DOHH2 (cell line): ENCODE data around the gene MED8.

Experiments used
- H3F3A ChIP-seq: fragments of 200-600 bp; sonication (generic), shearing (Covaris generic); 2 replicates; pipeline ENCODE4 v1.6.0; 2016; ENCODE audit warnings: antibody characterized with exemption, mild to moderate bottlenecking; ENCODE audit not compliant: control insufficient read depth, insufficient read depth
- H3K27ac ChIP-seq: fragments of 200-600 bp; sonication (generic); 2 replicates; pipeline ENCODE4 v1.5.1; 2014; ENCODE audit warnings: low read depth, mild to moderate bottlenecking, low read length, moderate library complexity
- H3K27me3 ChIP-seq: fragments of 200-600 bp; sonication (generic); 2 replicates; pipeline ENCODE4 v1.6.1; 2014; ENCODE audit warnings: mild to moderate bottlenecking, low read length, mixed read lengths; ENCODE audit not compliant: control insufficient read depth
- H3K36me3 ChIP-seq: fragments of 200-600 bp; sonication (generic); 2 replicates; pipeline ENCODE4 v1.6.1; 2014; ENCODE audit warnings: mild to moderate bottlenecking, low read length, moderate library complexity, mixed read lengths; ENCODE audit not compliant: control insufficient read depth
- H3K4me1 ChIP-seq: fragments of 200-600 bp; sonication (generic); 2 replicates; pipeline ENCODE4 v1.6.1; 2014; ENCODE audit warnings: mild to moderate bottlenecking, low read length, mixed read lengths; ENCODE audit not compliant: control insufficient read depth
- H3K4me2 ChIP-seq: fragments of 200-600 bp; sonication (generic); 2 replicates; pipeline ENCODE4 v1.6.0; 2014; ENCODE audit warnings: mild to moderate bottlenecking, low read length, moderate library complexity
- H3K4me3 ChIP-seq: fragments of 200-600 bp; sonication (generic); 2 replicates; pipeline ENCODE4 v1.5.1; 2014; ENCODE audit warnings: mild to moderate bottlenecking, low read length, mixed read lengths
- H3K79me2 ChIP-seq: fragments of 200-600 bp; sonication (generic); 2 replicates; pipeline ENCODE4 v1.6.1; 2014; ENCODE audit warnings: mild to moderate bottlenecking, low read length, mixed read lengths; ENCODE audit not compliant: control insufficient read depth
- H3K9me2 ChIP-seq: fragments of 200-600 bp; sonication (generic); replicated peaks from 2 replicates; pipeline ENCODE4 v1.6.1; 2014; ENCODE audit warnings: mild to moderate bottlenecking, low read length, mixed read lengths; ENCODE audit not compliant: control insufficient read depth
- H3K9me3 ChIP-seq: fragments of 200-600 bp; sonication (generic); 2 replicates; pipeline ENCODE4 v1.6.1; 2014; ENCODE audit warnings: antibody characterized with exemption, low read length, mixed read lengths; ENCODE audit not compliant: control insufficient read depth, insufficient read depth
- H4K20me1 ChIP-seq: fragments of 200-600 bp; sonication (generic); 2 replicates; pipeline ENCODE4 v1.6.0; 2014; ENCODE audit warnings: low read depth, mild to moderate bottlenecking, antibody characterized with exemption, low read length, moderate library complexity; ENCODE audit not compliant: control insufficient read depth, insufficient read depth
- CTCF ChIP-seq: fragments of 200-600 bp; sonication (generic); IDR thresholded peaks from one replicate; pipeline ENCODE4 v1.5.1; 2014; ENCODE audit warnings: antibody characterized with exemption, mild to moderate bottlenecking, low read depth, low read length; ENCODE audit not compliant: poor library complexity, severe bottlenecking
- EZH2phosphoT487 ChIP-seq: fragments of 200-600 bp; sonication (generic); IDR thresholded peaks from 2 replicates; pipeline ENCODE4 v1.6.1; 2017; ENCODE audit warnings: borderline replicate concordance, mild to moderate bottlenecking, antibody characterized with exemption, low read length, moderate library complexity, mixed read lengths

MED8 gene

GRCh38 chr1:43345120-43345519 lies 44.5 kb downstream of the MED8 start:
- Histone ChIP-seq H3K4me1 (no peaks in the 10 kb centered on the region), H3K4me3 (no peak overlapping the region), H3K27me3 (peaks cover 6% of the 10 kb centered on the region; the same call in 1 of the 2 replicates), H3K27ac (no peak overlapping the region), H3K9me2 (no peaks in the 10 kb centered on the region), H3K9me3 (no peaks in the 10 kb centered on the region), H4K20me1 (no peaks in the 10 kb centered on the region), H3K79me2 (no peaks in the 10 kb centered on the region), H3K36me3 (no peaks in the 10 kb centered on the region), H3F3A (no peaks in the 10 kb centered on the region), H3K4me2 (no peak overlapping the region)
- no peak for TF ChIP-seq EZH2phosphoT487
- TF ChIP-seq CTCF: no peak

- Histone ChIP-seq H3K9me3 (no peaks in the 10 kb centered on the region), H4K20me1 (no peaks in the 10 kb centered on the region), H3K4me2 (no peak overlapping the region), H3K4me3 (no peak overlapping the region), H3K27ac (no peak overlapping the region), H3K9me2 (no peaks in the 10 kb centered on the region), H3K27me3 (peaks cover 6% of the 10 kb centered on the region; the same call in 1 of the 2 replicates), H3K4me1 (no peaks in the 10 kb centered on the region), H3K36me3 (no peaks in the 10 kb centered on the region), H3F3A (no peaks in the 10 kb centered on the region), H3K79me2 (no peaks in the 10 kb centered on the region)
- TF ChIP-seq CTCF (no peak), EZH2phosphoT487 (no peak)
These were observed 45.2 kb downstream of the MED8 start for GRCh38 chr1:43344267-43344850.

- Histone ChIP-seq H3K4me1 (no peaks in the 10 kb centered on the region), H3K27me3 (peaks cover 2% of the 10 kb centered on the region; the same call in 1 of the 2 replicates), H3K79me2 (no peaks in the 10 kb centered on the region), H3F3A (no peaks in the 10 kb centered on the region), H3K36me3 (no peaks in the 10 kb centered on the region), H3K4me3 (no peak overlapping the region), H3K4me2 (no peak overlapping the region), H4K20me1 (no peaks in the 10 kb centered on the region), H3K9me3 (no peaks in the 10 kb centered on the region), H3K9me2 (no peaks in the 10 kb centered on the region), H3K27ac (no peak overlapping the region)
- TF ChIP-seq CTCF: no peak
- no peak for TF ChIP-seq EZH2phosphoT487
These were observed 49.0 kb downstream of the MED8 start for GRCh38 chr1:43340559-43340958.
